NCI-H187 (cell line): ENCODE data around the gene STK11IP.

Experiments used
- DNase-seq, 2 experiments: peaks; one replicate each; lab custom pipeline; 2025; lab: John Stamatoyannopoulos, UW

Gene STK11IP

DNA sequence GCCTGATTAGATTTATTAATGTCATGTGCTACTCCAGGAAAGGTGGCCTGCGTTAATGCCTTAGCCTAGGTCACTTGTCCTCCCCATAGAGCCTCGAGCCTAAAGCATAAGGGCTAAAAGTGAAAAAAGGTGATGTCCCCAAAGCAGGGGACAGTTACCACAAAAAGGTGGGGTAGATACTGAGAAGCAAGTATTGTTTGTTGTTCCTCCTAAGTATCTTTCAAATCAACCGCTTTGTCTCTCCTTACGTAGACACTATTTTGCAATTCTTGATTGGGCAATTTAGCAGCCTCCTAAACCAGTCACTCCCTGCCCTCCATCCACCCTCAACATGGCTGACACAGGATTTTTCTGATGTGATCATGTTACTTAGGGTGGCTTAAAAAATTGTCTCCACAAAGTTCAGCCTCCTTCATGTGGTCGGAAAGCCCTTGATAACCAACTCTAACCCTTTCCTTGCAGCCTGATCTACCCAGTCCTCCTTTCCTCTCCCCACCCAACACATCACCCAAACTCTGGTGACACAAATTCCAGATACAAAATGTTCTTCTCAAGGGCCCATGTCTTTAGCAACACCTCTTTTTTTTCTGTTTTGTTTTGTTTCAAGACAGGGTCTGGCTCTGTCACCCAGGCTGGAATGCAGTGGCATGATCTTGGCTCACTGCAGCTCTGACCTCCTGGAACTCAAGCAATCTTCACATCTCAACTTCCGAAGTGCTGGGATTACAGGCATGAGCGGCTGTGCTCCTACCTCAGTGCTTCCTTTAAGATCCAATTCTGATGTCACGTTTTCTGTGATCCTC lies 18.6 kb upstream of the STK11IP start:
- DNase-seq: no peak

GRCh38 chr2:219581346-219581745 lies 16.3 kb upstream of the STK11IP start:
- DNase-seq: no peak

GRCh38 chr2:219591091-219591490 lies 6.6 kb upstream of the STK11IP start:
- DNase-seq: no peak

GRCh38 chr2:219592736-219593135 lies 4.9 kb upstream of the STK11IP start:
- DNase-seq: no peak

GRCh38 chr2:219593154-219593553 lies 4.5 kb upstream of the STK11IP start:
- no peak for DNase-seq

DNA sequence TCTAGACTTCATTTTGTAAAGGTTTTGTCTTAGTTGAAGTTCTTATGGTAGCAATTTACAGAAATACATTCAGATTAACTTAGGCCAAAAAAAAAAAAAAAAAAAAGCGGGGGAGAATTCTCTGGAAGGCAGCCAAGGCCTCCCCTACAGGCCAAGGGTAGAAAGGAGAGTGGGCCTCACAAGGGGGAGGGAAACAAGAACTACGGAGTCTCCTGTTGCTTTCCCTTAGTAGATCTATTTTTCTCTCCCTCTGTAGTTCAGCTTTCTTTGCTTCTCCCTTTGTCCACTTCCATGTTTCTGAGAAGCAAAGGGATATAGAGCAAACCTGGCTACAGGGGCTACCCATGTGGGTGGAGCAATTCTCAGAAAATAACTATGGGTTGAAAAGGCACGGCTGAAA lies 2.4 kb upstream of the STK11IP start:
- no peak for DNase-seq

DNA sequence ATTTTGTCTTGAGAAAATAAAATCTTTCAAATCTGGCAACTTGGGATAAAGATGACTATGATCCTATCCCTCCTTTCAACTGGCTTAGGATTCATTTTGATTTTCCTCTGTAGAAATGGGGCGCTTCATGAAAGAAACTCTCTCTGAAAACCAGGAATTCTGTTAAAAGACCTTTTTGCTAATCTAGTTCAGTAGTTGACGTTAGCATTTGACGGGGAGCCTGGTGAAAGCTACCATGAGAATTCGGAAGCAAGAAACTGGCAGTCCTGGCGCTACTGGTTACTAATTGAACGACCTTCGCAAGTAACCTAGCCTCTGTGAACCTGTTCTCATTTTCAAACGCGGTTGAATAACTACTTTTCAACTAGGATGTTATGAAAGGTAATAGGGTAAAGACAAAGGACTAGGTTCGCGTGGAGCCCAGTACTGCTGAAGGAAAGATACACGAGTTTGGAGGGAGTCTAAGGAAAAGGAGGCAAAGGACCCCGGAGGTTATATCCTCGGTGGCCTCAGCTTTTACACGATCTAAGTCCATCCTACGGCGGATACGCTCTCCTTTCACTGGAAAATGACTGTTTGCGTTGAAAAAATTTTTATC lies 604 bp upstream of the STK11IP start:
- DNase-seq: no peak

DNA sequence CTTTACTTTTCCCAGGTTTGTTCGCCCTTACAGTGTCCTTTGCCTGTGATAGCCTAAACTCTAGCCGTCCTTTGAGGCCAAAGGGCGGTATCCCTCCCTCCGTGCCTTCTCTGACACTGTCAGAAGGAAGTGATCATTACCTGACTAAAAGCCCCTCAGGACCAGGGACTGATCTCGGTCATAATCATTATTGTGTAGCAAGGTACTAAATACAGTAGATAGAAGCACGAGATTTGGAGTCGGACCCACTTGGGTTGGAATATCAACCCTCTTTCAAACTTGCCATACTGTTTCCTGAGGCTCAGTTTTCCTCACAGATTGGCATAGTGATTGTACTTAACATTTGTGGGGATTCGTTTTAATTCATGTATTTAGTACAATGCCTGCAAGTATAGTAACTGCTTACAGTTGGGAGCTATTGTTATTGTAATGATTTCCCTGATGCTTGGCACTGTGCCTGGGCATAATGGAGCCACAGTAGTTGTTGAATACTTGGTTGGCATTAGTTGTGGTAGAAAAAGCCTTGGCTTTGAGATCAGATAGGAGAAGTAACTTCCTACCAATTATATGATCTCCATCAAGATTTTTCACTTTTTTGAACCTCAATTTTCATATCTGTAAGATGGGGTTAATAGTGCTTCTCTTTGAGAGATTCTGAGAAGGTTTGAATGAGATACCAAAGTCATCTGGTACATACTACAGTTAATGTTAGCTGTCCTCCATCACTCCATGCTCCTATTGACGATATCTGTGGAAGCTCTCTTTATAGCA lies 836 bp downstream of the STK11IP start:
- DNase-seq: no peak

GRCh38 chr2:219603771-219604170 lies 6.1 kb downstream of the STK11IP start:
- no peak for DNase-seq

- no peak for DNase-seq
Observed at GRCh38 chr2:219605607-219605954, 7.9 kb downstream of the STK11IP start.

DNA sequence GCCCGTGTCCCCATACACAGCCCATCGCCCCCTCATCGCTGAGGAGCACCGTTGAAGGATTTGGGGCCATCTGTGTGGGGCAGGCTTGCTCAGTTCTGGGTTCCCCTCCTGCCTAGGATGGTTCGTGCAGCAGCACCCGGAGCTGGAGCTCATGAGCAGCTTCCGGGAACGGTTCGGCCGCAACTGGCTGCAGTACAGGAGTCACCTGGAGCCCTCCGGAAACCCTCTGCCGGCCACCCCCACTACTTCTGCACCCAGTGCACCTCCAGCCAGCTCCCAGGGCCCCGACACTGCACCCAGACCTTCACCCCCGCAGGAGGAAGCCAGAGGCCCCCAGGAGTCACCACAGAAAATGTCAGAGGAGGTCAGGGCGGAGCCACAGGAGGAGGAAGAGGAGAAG lies 10.3 kb downstream of the STK11IP start:
- DNase-seq: no peak

- DNase-seq: no peak
Observed at GRCh38 chr2:219608399-219608964, 10.8 kb downstream of the STK11IP start.

DNA sequence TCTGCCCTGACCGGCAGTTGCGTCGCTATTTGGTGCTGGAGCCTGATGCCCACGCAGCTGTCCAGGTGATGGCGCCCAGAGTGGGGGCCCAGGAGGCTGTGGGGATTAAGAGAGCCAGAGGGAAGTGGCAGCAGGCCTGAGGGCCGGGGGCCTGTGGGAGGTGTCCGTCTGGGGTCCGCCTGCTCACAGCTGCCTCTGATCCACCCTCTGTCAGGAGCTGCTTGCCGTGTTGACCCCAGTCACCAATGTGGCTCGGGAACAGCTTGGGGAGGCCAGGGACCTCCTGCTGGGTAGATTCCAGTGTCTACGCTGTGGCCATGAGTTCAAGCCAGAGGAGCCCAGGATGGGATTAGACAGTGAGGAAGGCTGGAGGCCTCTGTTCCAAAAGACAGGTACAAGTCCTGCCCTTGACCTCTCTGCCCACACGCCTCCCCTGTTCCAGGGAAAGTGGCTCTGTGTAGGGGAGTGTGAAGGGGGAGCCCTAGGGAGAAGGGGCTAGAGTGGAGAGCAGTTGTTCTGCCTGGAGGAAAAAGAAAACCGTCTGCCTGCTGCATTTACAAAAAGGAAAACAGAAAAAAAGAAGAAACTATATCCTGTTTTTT lies 11.6 kb downstream of the STK11IP start:
- no peak for DNase-seq

- no peak for DNase-seq
Observed at GRCh38 chr2:219611306-219611705, 13.6 kb downstream of the STK11IP start.

GRCh38 chr2:219611866-219612576 lies 14.4 kb downstream of the STK11IP start:
- no peak for DNase-seq

GRCh38 chr2:219612577-219613286 lies 15.1 kb downstream of the STK11IP start:
- DNase-seq: no peak

DNA sequence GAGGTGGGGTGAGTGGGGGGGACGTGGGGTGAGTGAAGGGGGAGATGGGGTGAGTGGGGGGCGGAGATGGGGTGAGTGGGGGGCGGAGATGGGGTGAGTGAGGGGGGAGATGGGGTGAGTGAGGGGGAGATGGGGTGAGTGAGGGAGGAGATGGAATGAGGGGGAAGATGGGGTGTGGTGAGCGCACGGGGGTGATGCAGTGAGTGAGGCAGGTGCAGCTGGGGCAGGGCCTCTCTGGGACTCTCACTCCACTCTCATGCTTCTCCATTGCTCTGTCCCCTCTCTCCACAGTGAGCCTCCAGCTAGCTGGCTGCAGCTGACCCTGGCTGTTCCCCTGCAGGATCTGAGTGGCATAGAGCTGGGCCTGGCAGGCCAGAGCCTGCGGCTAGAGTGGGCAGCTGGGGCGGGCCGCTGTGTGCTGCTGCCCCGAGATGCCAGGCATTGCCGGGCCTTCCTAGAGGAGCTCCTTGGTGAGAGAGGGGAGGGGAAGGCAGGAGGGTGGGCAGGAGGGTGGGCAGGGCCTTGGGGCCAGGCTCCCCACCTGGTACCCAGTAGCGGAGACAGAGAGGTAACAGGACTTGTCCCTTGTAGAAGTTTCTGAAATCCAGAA lies 15.9 kb downstream of the STK11IP start:
- DNase-seq: no peak

DNA sequence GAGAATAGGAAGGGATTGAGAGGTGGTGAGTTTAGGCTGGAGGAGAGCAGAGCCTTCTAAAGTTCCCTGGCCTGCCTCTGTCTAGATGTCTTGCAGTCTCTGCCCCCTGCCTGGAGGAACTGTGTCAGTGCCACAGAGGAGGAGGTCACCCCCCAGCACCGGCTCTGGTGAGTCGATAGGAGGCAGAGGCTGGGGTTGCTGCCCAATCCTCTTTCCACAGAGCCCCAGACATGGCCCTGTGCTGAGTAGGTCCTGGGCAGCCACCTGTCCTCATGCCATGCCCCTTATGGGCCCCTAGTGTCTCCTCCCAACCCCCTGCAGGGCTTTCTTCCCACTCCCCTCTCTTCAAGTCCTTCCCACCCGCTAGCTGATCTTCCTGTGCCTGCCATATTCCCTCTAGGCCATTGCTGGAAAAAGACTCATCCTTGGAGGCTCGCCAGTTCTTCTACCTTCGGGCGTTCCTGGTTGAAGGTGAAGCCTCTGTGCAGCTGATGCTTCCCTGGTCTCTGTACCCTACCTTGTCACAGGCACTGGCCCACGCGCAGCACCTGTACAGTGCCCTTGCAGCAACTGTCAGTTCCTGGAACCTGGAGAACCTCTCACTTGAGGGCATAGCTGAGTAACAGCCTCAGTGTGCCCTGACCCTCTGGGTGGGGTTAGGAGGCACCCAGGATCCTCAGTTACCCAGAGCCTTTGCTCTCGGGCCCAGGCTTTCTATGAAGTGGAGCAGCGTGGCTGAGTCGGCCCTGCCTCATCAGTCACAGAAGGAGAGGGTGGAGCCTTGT lies 16.6 kb downstream of the STK11IP start:
- DNase-seq: no peak

DNA sequence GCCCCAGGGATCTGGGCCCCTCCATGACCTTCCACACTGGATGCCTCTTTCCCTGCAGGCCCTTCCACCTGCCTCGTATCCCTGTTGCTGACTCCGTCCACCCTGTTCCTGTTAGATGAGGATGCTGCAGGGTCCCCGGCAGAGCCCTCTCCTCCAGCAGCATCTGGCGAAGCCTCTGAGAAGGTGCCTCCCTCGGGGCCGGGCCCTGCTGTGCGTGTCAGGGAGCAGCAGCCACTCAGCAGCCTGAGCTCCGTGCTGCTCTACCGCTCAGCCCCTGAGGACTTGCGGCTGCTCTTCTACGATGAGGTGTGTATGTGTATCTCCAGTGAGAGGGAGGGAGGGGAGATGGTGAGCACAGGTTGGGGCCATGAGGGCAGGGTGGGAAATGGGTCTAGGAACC lies 17.4 kb downstream of the STK11IP start:
- no peak for DNase-seq

DNA sequence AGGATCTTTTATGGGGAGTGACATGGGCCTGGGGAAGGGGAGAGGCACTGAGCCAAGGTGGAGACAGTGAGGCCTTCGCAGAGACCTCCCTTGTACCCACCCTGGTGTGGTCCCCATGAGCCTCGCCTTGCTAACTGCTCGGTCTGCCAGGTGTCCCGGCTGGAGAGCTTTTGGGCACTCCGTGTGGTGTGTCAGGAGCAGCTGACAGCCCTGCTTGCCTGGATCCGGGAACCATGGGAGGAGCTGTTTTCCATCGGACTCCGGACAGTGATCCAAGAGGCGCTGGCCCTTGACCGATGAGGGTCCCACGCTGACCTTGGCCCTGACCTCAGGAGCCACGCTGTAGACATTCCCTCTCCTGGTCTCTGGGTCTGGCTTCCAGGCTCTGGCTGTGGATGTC lies 18.2 kb downstream of the STK11IP start:
- DNase-seq: no peak
